ENCODE measurements around the gene CTXND2. TPM values are rescaled to one million over a fixed set of nuclear protein-coding genes. Genes with fewer than 3 reads are reported as not detected.

Gene CTXND2
- total and polyA plus RNA-seq, 2 of the 4 experiments (the other 2 are of a cell fraction) = not detected

DNA sequence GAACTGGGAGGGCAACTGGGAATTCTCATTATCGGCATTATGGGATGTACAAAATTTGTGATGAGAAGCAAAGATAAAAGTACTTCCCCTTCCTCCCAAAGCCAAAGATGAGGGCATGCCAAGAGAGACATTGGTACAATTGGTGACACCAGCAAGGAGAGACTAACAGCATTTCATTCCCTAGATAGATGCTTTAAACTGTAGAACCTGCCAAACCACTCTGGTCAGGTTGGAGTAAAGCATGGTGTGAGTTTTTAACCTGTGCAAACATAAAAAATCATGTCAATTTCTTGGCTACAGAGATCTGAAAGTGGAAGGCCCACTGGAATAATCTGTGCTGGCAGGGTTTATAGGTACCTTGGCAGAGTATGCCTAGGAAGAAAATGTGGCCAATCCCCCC lies 19.4 kb downstream of the CTXND2 start:
- H3K18ac ChIP-seq (ENCODE audit: low read depth, low read length) = no peak overlapping the region
- H3K9me1 ChIP-seq (ENCODE audit: insufficient read depth, low read length) = no peaks in the 10 kb centered on the region
- no peak overlapping the region for H3K4me3 ChIP-seq (ENCODE audit: insufficient read depth, low read depth, low read length)
- H3K27ac ChIP-seq (ENCODE audit: insufficient read depth, low read length) = no peak overlapping the region
- no peak overlapping the region for H4K91ac ChIP-seq (ENCODE audit: insufficient read depth, low read depth, low read length)
- no CpG with 5 or more reads among the region's 1 CpG for WGBS, 2 experiments (ENCODE audit: extremely low coverage in 2 of 2, insufficient read length in 1 of 2)
- H3K4ac ChIP-seq (ENCODE audit: low read depth, low read length) = no peak overlapping the region
- H2BK5ac ChIP-seq (ENCODE audit: low read depth, low read length, poor library complexity, severe bottlenecking) = no peak overlapping the region
- H3K79me1 ChIP-seq (ENCODE audit: low read depth in 1 of 2, low read length in 2 of 2) = no peaks in the 10 kb centered on the region
- H3K4me1 ChIP-seq (ENCODE audit: control insufficient read depth, insufficient read depth, low read length) = no peaks in the 10 kb centered on the region
- no peak overlapping the region for H2BK20ac ChIP-seq (ENCODE audit: low read depth, low read length)
- CTCF ChIA-PET = interaction anchor here (0.7 kb wide), 1 partner anchor 17 kb away, joined by 4 read pairs; no protein-coding TSS in a partner anchor
- no peak overlapping the region for H2AK5ac ChIP-seq (ENCODE audit: low read depth, low read length)
- no peak overlapping the region for H4K5ac ChIP-seq (ENCODE audit: low read depth, low read length)
- H3K4me2 ChIP-seq (ENCODE audit: low read depth, low read length) = no peak overlapping the region
- no peak overlapping the region for H3K23ac ChIP-seq (ENCODE audit: low read depth, low read length)
- in situ Hi-C loops (cut with MboI; ENCODE audit: low sequenced_read_pairs) = no loop called here
- no peak overlapping the region for H2BK120ac ChIP-seq (ENCODE audit: low read depth, low read length)
- no peak overlapping the region for H2AFZ ChIP-seq (replicated peaks; ENCODE audit: low read length, poor library complexity)
- H3K9ac ChIP-seq (ENCODE audit: low read depth, low read length) = no peak overlapping the region
- DNase-seq (no peak), ATAC-seq (ENCODE audit: low read depth) (no peak)
- H3K27me3 ChIP-seq (ENCODE audit: control insufficient read depth, insufficient read depth, low read length) = peaks cover 3% of the 10 kb centered on the region; the same call in 1 of the 2 replicates
- dilution Hi-C loops (cut with HindIII; ENCODE audit: low sequenced_read_pairs, unreplicated experiment) = no loop called here
- intact Hi-C loops (cut with micrococcal nuclease) = no loop called here
- no peaks in the 10 kb centered on the region for H3K36me3 ChIP-seq (ENCODE audit: control insufficient read depth, insufficient read depth, low read length)
- POLR2A ChIA-PET (ENCODE audit: unreplicated experiment) = no interaction called here
- no peak overlapping the region for H2AK9ac ChIP-seq (replicated peaks; ENCODE audit: low read depth, low read length, poor library complexity)
- H3K14ac ChIP-seq (replicated peaks; ENCODE audit: low read depth, low read length) = no peak overlapping the region
- no peak overlapping the region for H4K8ac ChIP-seq (ENCODE audit: low read depth in 2 of 2, low read length in 2 of 2)
- H2BK15ac ChIP-seq (ENCODE audit: low read depth, low read length) = no peak overlapping the region
- H3K9me3 ChIP-seq (ENCODE audit: control insufficient read depth, insufficient read depth, low read length) = no peaks in the 10 kb centered on the region
- no peaks in the 10 kb centered on the region for H4K20me1 ChIP-seq (ENCODE audit: insufficient read depth, low read length)
- TF ChIP-seq RCOR1 (IDR thresholded peaks at IDR 0.05; ENCODE audit: insufficient replicate concordance, low read length) (no peak), MXI1 (IDR thresholded peaks at IDR 0.05; ENCODE audit: borderline replicate concordance, low read depth, low read length) (no peak), SMC3 (IDR thresholded peaks at IDR 0.05; ENCODE audit: low read depth, low read length) (no peak), POLR2A (IDR thresholded peaks at IDR 0.05; ENCODE audit: low read depth, low read length) (no peak), CHD1 (IDR thresholded peaks at IDR 0.05; ENCODE audit: low read depth, low read length) (no peak), MAZ (IDR thresholded peaks at IDR 0.05; ENCODE audit: borderline replicate concordance, low read depth, low read length) (no peak)
- TF ChIP-seq, protein P1, sequence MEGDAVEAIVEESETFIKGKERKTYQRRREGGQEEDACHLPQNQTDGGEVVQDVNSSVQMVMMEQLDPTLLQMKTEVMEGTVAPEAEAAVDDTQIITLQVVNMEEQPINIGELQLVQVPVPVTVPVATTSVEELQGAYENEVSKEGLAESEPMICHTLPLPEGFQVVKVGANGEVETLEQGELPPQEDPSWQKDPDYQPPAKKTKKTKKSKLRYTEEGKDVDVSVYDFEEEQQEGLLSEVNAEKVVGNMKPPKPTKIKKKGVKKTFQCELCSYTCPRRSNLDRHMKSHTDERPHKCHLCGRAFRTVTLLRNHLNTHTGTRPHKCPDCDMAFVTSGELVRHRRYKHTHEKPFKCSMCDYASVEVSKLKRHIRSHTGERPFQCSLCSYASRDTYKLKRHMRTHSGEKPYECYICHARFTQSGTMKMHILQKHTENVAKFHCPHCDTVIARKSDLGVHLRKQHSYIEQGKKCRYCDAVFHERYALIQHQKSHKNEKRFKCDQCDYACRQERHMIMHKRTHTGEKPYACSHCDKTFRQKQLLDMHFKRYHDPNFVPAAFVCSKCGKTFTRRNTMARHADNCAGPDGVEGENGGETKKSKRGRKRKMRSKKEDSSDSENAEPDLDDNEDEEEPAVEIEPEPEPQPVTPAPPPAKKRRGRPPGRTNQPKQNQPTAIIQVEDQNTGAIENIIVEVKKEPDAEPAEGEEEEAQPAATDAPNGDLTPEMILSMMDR (conservative IDR thresholded peaks at IDR 0.05; ENCODE audit: low read depth, low read length) = no peak
- TF ChIP-seq, protein P2, sequence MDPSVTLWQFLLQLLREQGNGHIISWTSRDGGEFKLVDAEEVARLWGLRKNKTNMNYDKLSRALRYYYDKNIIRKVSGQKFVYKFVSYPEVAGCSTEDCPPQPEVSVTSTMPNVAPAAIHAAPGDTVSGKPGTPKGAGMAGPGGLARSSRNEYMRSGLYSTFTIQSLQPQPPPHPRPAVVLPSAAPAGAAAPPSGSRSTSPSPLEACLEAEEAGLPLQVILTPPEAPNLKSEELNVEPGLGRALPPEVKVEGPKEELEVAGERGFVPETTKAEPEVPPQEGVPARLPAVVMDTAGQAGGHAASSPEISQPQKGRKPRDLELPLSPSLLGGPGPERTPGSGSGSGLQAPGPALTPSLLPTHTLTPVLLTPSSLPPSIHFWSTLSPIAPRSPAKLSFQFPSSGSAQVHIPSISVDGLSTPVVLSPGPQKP (IDR thresholded peaks at IDR 0.05; ENCODE audit: borderline replicate concordance, low read depth, low read length) = no peak
- TF ChIP-seq, protein P3, sequence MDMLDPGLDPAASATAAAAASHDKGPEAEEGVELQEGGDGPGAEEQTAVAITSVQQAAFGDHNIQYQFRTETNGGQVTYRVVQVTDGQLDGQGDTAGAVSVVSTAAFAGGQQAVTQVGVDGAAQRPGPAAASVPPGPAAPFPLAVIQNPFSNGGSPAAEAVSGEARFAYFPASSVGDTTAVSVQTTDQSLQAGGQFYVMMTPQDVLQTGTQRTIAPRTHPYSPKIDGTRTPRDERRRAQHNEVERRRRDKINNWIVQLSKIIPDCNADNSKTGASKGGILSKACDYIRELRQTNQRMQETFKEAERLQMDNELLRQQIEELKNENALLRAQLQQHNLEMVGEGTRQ (IDR thresholded peaks at IDR 0.05; ENCODE audit: low read depth, low read length) = no peak
- H3K56ac ChIP-seq (ENCODE audit: extremely low read depth, insufficient read depth, low read length) = no peak overlapping the region
- no TSS peak for BruUV-seq (replicated peaks)
